Fibroblast of pulmonary artery (primary cell): ENCODE data around the gene JMJD7.

Experiments
- DNase-seq: peaks from one replicate; pipeline ENCODE4 v3.0.0-alpha.2; 2010; ENCODE audit warnings: low read depth
- H3K4me3 ChIP-seq: replicated peaks from 2 replicates; pipeline ENCODE4 v1.5.1; 2011; ENCODE audit warnings: low read depth, mild to moderate bottlenecking, control low read depth, low read length, moderate library complexity
- CTCF ChIP-seq: IDR thresholded peaks from 2 replicates; pipeline ENCODE4 v1.5.1; 2011; ENCODE audit warnings: mild to moderate bottlenecking, control low read depth, low read length, inconsistent platforms; ENCODE audit errors: missing control alignments

Gene JMJD7

GRCh38 chr15:41836073-41836472 is 8.2 kb downstream of the JMJD7 start:
- peak; percentile 8 for DNase-seq
- H3K4me3 ChIP-seq, result no peak overlapping the region
- no peak for TF ChIP-seq CTCF

- no peak for TF ChIP-seq CTCF
- H3K4me3 ChIP-seq, result no peak overlapping the region
- DNase-seq, result no peak
These were observed 9.0 kb downstream of the JMJD7 start for GRCh38 chr15:41836713-41837454.

GRCh38 chr15:41838400-41838897 is 10.6 kb downstream of the JMJD7 start, which contains the start of gene PLA2G4B:
PLA2G4B (plus strand) TSS chr15:41838847; CDS start chr15:41838914, 67 bp downstream.
- H3K4me3 ChIP-seq, result no peak within 1 kb of the TSS
- no peak for TF ChIP-seq CTCF
- DNase-seq, result no peak

GRCh38 chr15:41839781-41840491 is 12.0 kb downstream of the JMJD7 start:
- H3K4me3 ChIP-seq, result no peak overlapping the region
- DNase-seq, result no peak
- no peak for TF ChIP-seq CTCF

- DNase-seq, result no peak
- no peak overlapping the region for H3K4me3 ChIP-seq
- no peak for TF ChIP-seq CTCF
These were observed 12.8 kb downstream of the JMJD7 start for GRCh38 chr15:41840673-41841072.

GRCh38 chr15:41841131-41841530 is 13.2 kb downstream of the JMJD7 start:
- no peak overlapping the region for H3K4me3 ChIP-seq
- DNase-seq, result no peak

More at GRCh38 chr15:41841131-41841530, 13.2 kb downstream of the JMJD7 start:
- no peak for TF ChIP-seq CTCF
